NK-92 treated with Interleukin-12 subunit alpha and Interleukin-12 subunit beta, amount 100 ng/mL, for 24 hours (cell line): ENCODE data around the gene CDK19.
"Not testable (repeated sequence)": the region's sequence is repeated elsewhere in the genome, so short reads cannot be mapped to it uniquely, and the experiment has no call there.

Experiments used
- DNase-seq: peaks from one replicate; lab custom pipeline; 2025; lab: John Stamatoyannopoulos, UW

The CDK19 gene

GRCh38 chr6:110813338-110814101, 1.7 kb downstream of the CDK19 start:
- DNase-seq, result no peak

DNA sequence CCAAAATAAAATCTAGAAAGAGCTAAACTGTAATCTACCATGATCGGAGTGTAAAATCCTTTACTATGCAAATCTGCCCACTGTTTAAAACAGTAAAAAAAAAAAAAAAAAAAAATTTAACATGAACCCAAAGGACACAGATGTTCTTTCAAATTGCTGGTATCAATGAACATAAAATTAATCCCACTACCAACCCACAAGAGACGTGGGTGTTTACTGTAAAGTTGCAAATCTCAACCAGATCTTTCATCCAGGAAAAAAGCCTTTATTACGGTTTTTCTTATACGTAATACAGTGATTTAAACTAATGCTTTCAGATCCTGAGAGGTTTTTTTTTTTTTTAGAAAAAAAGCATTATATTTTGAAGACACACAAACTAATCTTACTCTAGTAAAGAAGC, 2.5 kb downstream of the CDK19 start:
- DNase-seq, result no peak

- no peak for DNase-seq
These were observed 4.2 kb downstream of the CDK19 start for GRCh38 chr6:110810896-110811586.

DNA sequence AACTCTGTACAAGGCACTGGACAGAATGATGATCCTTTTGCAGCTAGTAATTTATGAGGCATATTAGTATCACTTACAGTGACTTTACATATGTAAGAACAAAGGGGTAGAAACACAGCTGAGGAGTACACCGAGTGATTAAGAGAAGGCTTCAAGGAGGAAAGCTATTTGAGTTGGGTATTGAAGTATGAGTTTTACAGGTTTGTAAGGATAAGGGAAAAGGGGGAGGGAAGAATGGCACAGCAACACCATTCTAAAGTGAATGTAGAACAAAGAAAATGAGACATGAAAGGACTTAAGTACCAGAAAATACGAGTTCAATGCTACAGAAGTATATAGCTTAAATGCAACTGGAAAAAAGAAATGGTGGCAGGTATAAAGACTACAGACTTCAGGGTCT, 5.5 kb downstream of the CDK19 start:
- no peak for DNase-seq

- DNase-seq, result not testable (repeated sequence)
These were observed 13.1 kb downstream of the CDK19 start for GRCh38 chr6:110802175-110802574.

- no peak for DNase-seq
These were observed 14.5 kb downstream of the CDK19 start for GRCh38 chr6:110800839-110801196.

DNA sequence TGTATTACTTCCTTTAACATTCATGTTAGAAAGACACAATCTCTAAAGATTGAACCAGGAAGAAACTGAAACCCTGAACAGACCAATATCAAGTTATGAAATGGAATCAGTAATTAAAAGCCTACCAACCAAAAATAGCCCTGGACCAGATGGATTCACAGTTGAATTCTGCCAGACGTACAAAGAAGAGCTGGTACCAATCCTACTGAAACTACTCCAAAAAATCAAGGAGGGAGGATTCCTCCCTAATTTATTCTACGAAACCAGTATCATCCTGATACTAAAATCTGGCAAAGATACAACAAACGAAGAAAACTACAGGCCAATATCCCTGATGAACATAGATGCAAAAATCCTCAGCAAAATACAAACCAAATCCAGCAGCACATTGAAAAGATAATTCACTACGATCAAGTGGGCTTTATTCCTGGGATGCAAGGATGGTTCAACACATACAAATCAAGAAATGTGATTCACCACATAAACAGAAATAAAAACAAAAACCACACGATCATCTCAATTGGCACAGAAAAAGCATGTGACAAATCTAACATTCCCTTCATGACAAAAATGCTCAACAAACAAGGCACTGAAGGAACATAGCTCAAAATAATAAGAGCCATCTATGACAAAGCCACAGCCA, 15.0 kb downstream of the CDK19 start:
- DNase-seq, result no peak

- no peak for DNase-seq
These were observed 15.6 kb downstream of the CDK19 start for GRCh38 chr6:110799655-110800054.

DNA sequence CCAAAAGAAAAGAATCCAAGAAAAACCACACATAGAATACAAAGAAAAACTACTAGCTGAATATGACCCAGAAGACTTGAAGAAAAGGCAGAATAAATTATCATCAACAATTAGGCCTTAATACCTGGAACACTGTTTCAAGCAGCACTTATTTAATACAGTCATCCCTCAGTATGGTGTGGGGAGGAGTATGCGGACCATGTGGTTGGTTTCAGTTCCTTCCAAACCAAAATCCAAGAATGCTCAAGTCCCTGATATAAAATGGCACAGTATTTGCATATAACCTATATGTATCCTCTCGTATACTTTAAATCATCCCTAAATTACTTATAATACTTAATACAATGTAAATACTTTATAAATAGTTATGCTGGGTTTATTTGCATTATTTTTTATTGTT, 16.1 kb downstream of the CDK19 start:
- DNase-seq, result no peak

DNA sequence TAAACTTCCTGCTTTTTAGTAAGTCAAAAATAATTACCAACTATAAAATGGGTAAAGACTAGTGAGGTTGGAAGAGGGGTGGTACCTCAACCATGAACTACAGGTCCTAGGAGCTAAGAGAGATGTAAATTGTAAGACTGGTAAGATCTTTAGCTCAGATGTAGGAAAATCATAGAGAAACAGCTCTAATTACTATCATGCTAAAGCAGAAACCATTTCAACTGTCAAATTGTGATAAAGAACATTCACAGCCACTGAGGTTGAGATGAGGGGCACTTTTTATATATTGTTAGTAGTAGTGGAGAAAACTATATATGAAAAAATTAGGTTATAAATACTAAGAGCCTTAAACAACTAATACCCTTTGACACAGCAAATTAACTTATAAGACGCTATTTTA, 20.0 kb downstream of the CDK19 start:
- no peak for DNase-seq

- DNase-seq, result no peak
These were observed 28.6 kb downstream of the CDK19 start for GRCh38 chr6:110786696-110787095.

DNA sequence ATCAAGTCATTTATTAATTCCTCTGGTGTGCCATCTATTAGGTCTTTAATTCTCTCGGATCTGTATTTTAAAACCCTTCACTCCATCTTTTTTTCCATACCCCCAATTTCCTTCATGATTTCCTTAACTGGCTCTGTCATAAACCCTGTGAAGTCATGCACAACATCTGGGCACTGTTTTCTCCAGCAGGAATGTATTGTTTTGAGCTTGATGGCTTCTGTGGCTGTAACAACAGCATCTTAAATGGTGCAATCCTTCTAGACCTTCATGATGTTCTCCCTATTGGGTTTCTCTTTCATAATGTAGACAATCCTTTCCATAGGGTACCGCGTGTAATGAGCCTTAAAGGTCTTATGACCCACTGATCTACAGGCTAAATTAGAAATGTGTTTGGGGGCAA, 29.0 kb downstream of the CDK19 start:
- DNase-seq, result no peak

- no peak for DNase-seq
These were observed 30.7 kb downstream of the CDK19 start for GRCh38 chr6:110784610-110784979.

DNA sequence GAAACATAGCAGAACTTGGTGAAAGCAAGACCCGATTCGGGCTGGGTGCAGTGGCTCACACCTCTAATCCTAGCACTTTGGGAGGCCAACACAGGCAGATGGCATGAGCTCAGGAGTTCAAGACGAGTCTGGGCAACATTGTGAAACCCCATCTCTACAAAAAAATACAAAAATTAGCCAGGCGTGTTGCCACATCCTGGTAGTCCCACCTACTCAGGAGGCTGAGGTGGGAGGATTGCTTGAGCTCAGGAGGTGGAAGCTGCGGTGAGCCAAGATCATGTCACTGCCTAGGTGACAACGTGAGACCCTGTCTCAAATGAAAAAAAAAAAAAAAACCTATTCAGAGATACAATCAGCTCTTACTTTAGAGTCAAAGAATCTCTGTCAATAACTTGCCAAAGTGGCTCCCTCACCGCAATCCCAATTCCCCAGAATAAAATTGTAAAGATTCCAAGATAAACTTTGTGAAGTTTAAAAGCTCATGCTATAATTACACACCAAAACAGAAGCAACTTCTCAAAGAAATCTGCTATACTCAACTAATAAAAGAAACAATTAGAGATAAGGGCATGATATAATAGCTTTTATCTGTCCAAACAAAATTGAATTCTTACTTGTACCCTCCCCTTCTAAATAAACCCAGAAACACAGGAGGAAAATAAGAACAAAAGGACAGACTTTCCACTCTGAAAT, 33.6 kb downstream of the CDK19 start:
- peak; percentile 12 for DNase-seq

- DNase-seq, result no peak
These were observed 36.9 kb downstream of the CDK19 start for GRCh38 chr6:110778333-110778732.

- no peak for DNase-seq
These were observed 37.6 kb downstream of the CDK19 start for GRCh38 chr6:110777636-110778035.

GRCh38 chr6:110776413-110776812, 38.9 kb downstream of the CDK19 start:
- DNase-seq, result no peak

DNA sequence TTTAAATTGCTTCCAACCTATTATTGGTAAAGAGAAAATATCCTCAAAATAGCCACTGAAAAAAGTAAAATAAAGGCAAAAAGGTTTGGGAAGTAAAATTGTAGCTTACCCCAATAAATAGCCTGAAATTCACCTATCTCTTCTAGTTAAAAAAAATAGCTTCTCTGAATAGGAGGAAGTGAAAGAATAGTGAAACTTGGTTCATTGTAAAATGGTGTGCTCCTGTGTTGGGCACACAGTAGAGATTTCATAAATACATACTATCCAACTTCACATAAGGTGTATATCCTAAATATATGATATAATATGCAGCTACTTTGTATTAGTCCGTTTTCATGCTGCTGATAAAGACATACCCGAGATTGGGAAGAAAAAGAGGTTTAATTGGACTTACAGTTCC, 45.3 kb downstream of the CDK19 start:
- no peak for DNase-seq

DNA sequence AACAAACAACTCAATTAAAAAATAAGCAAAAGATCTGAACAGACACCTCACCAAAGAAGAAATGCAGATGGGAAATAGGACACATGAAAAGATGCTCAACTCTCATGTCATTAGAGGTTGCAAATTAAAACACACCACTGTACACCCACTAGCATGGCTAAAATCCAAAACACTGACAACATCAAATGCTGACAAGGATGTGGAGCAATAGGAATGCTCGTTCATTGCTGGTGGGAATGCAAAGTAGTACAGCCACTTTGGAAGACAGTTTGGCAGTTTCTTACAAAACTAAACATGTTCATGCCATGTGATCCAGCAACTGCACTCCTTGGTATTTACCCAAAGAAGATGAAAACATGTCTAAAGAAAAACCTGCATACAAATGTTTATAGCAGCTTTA, 47.2 kb downstream of the CDK19 start:
- DNase-seq, result no peak

DNA sequence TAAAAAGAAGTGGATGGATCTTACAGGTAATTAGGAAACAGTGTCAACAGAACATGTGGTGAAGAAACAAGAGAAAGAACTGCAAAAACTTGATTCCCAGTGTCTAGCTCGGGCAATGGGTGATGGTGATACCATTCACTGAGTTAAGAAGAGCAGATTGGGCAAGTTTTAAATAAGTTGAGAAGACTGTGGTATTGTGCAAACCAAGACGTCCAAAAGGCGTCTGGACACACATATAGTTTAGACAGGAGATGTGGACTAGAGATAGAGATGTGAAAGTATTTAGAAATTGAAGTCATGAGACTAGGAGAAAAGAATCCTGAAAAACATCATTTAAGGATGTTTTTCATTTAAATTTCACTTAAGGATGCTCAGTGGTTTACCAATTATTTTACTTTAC, 53.9 kb downstream of the CDK19 start:
- DNase-seq, result no peak

DNA sequence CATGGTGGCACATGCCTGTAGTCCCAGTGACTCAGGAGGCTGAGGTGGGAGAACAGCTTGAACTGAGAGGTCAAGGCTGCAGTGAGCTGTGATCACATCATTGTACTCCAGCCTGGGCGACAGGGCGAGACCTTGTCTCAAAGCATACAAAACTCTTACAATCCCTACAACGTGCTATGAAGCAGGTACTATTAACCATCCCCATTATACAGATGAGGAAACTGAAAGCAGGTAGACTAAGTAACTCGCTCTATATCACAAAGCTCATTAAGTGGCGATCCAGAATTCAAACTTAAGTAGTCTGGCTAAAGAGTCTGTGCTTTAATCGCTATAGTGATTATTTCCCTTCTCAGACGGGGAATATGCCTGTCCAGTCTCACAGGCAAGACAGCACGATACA, 54.7 kb downstream of the CDK19 start:
- no peak for DNase-seq

GRCh38 chr6:110760098-110760497, 55.2 kb downstream of the CDK19 start:
- DNase-seq, result not testable (repeated sequence)

DNA sequence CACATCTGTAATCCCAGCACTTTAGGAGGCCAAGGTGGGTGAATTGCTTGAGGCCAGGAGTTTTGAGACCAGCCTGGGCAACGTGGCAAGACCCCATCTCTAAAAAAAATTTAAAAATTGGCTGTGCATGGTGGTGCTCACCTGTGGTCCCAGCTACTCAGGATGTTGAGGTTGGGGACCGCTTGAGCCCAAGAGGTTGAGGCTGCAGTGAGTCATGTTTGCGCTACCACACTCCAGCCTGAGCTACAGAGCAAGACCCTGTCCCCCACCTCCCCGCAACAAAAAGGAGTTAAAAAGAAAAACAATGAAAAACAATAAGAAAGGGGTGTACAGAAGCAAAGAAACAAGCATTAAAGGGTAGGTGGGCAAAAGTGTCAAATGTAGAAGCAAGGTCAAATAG, 57.3 kb downstream of the CDK19 start:
- peak; percentile 3 for DNase-seq
